Activated T-helper 2 cell treated with anti-CD3 and anti-CD28 coated beads, Interferon-gamma antibody, Interleukin-2, Interleukin-4, amounts not matched to agents 10 μg/mL and 5 μg/mL and 100 μg/mL, durations not matched to agents 14 hours and 24 hours and 36 hours (primary cell): ENCODE measurements around the gene ZNF556. TPM values are rescaled to one million over a fixed set of nuclear protein-coding genes. Genes with fewer than 3 reads are reported as not detected.

ENCODE experiments used
- DNase-seq: peaks from one replicate; pipeline ENCODE4 v3.0.0; 2021; ENCODE audit warnings: low spot score
- H3K27ac Mint-ChIP-seq: one replicate; pipeline ENCODE4 v1.8.0; 2021; ENCODE audit warnings: mixed read lengths
- H3K27me3 Mint-ChIP-seq: one replicate; pipeline ENCODE4 v1.8.0; 2021; ENCODE audit warnings: low read depth, mixed read lengths
- H3K36me3 Mint-ChIP-seq: one replicate; pipeline ENCODE4 v1.8.0; 2021; ENCODE audit warnings: low read depth, mixed read lengths
- H3K4me1 Mint-ChIP-seq: one replicate; pipeline ENCODE4 v1.8.0; 2021; ENCODE audit warnings: low read depth, mixed read lengths
- H3K4me3 Mint-ChIP-seq: one replicate; pipeline ENCODE4 v1.8.0; 2021; ENCODE audit warnings: low read depth, mild to moderate bottlenecking, moderate library complexity, mixed read lengths
- H3K9me3 Mint-ChIP-seq: one replicate; pipeline ENCODE4 v1.8.0; 2021; ENCODE audit warnings: mixed read lengths
- intact Hi-C: fragments of 100-400 bp; cut with micrococcal nuclease; formaldehyde crosslinking; loops from one replicate; pipeline ENCODE4 v1.15.1; 2023
- total RNA-seq: library from RNA; stranded (reverse); gene quantifications from 2 replicates; pipeline ENCODE4 v1.2.3, GENCODE V29; 2022

ZNF556 gene
- total RNA-seq, result not detected in 2 replicates

DNA sequence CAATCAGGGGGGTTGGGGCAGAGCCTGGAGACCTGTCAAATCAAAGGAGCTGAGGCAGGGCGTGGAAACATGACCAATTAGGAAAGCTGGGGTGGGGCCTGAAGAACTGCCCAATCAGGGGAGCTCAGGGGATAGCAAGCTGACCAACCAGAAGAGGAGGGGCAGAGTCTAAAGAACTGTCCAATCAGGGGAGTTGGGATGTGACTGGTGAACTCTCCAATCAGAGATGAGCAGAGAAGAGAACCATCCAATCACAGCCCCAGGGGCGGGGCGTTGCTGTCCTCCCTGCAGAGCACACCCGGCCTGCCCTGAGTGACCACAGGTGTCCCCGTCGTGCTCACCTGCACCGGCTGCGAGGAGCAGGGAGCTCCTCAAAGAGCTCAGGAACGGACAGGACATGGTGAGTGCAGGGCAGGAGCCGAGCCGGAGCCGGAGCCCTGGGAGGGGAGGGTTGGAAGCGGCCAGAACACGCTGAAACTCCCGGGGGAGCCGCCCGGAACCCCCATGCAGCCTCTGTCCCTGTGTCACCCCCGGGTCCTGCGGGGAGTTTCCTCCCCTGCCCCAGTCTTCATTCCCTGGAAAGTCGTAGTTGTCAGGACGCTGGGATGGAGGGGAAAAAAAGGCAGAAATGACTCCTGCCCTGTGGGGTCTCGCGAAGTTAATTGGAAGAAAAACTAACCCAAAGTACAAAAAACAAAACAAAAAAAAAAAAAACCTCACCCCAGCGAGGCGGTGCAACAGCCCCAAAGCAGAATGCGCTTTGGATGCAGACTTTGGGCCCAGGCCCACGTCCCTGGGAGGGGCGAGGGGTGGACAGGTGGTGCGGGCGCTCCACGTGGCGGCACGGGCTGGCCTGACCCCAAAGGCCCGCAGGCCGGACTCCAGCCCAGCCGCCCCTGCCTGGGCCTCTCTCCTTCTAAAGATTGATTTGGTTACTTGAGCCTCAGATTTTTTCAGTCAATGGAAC is at the start of gene ZNF556:
Gene ZNF556, plus strand, starts transcription at position 311 of the 967 bp plus-strand sequence. Its CDS starts 87 bp downstream, at position 398.
- intact Hi-C loops, result no loop called here
- DNase-seq, result no peak
- Mint-ChIP-seq H3K4me3 (no peak within 1 kb of the TSS), H3K9me3 (peaks cover 42% of the 10 kb centered on the region), H3K27ac (no peak within 1 kb of the TSS), H3K27me3 (no peaks in the 10 kb centered on the region), H3K36me3 (no peaks in the 10 kb centered on the region), H3K4me1 (no peaks in the 10 kb centered on the region)

- DNase-seq, result peak; percentile 94
- Mint-ChIP-seq H3K4me1 (no peaks in the 10 kb centered on the region), H3K36me3 (peaks cover 4% of the 10 kb centered on the region), H3K27me3 (no peaks in the 10 kb centered on the region), H3K4me3 (peak within 1 kb of the TSS; percentile 79), H3K9me3 (peaks cover 5% of the 10 kb centered on the region), H3K27ac (no peak within 1 kb of the TSS)
- intact Hi-C loops, result no loop called here
Observed at GRCh38 chr19:2819540-2820111, 47.5 kb upstream of the ZNF556 start, which contains the start of gene ZNF554. ZNF554 (plus strand) TSS chr19:2819868; CDS start chr19:2820072, 204 bp downstream.

- Mint-ChIP-seq H3K36me3 (peaks cover 6% of the 10 kb centered on the region), H3K9me3 (peaks cover 8% of the 10 kb centered on the region), H3K4me1 (no peaks in the 10 kb centered on the region), H3K27me3 (no peaks in the 10 kb centered on the region), H3K4me3 (peak overlapping the region; percentile 79), H3K27ac (no peak overlapping the region)
- intact Hi-C loops, result no loop called here
- no peak for DNase-seq
Observed at GRCh38 chr19:2820112-2820702, 46.9 kb upstream of the ZNF556 start.

- H3K4me1 Mint-ChIP-seq, result no peaks in the 10 kb centered on the region
Observed at GRCh38 chr19:2822846-2823245, 44.3 kb upstream of the ZNF556 start.

GRCh38 chr19:2823646-2824045 is 43.5 kb upstream of the ZNF556 start:
- Mint-ChIP-seq H3K27ac (no peak overlapping the region), H3K4me3 (no peak overlapping the region), H3K4me1 (no peaks in the 10 kb centered on the region), H3K27me3 (no peaks in the 10 kb centered on the region), H3K9me3 (peaks cover 28% of the 10 kb centered on the region), H3K36me3 (peaks cover 28% of the 10 kb centered on the region)
- intact Hi-C loops, result no loop called here
- DNase-seq, result no peak

More at GRCh38 chr19:2822846-2823245, 44.3 kb upstream of the ZNF556 start:
- no peak overlapping the region for H3K4me3 Mint-ChIP-seq
- DNase-seq, result no peak
- peaks cover 20% of the 10 kb centered on the region for H3K36me3 Mint-ChIP-seq
- peaks cover 20% of the 10 kb centered on the region for H3K9me3 Mint-ChIP-seq
- no peaks in the 10 kb centered on the region for H3K27me3 Mint-ChIP-seq
- intact Hi-C loops, result no loop called here
- H3K27ac Mint-ChIP-seq, result no peak overlapping the region

DNA sequence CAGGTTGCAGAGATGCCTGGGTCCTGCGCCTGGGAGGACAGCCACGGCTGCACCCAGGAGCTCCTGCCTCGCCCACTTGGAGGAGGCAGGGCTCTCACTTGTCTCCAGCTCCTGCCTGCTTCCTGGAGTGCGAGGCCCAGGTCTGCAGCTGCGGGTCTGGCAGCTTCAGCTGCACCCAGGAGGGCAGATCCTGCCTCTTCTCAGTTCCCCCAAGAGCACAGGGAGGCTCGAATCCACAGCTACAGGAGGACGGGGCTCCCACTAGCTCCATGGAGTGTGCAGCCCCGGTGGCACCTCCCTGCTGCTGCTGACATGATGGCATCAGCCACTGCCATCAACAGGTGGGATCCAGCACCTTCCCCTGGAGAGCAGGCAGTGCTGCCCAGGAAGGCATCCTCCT is 43.0 kb upstream of the ZNF556 start:
- Mint-ChIP-seq H3K4me3 (no peak overlapping the region), H3K9me3 (peaks cover 30% of the 10 kb centered on the region), H3K27me3 (no peaks in the 10 kb centered on the region), H3K36me3 (peaks cover 28% of the 10 kb centered on the region), H3K4me1 (no peaks in the 10 kb centered on the region), H3K27ac (no peak overlapping the region)
- intact Hi-C loops, result no loop called here
- DNase-seq, result no peak

- Mint-ChIP-seq H3K4me3 (no peak overlapping the region), H3K4me1 (no peaks in the 10 kb centered on the region), H3K27ac (no peak overlapping the region), H3K9me3 (peaks cover 38% of the 10 kb centered on the region), H3K36me3 (peaks cover 36% of the 10 kb centered on the region), H3K27me3 (no peaks in the 10 kb centered on the region)
- DNase-seq, result no peak
- intact Hi-C loops, result no loop called here
Observed at GRCh38 chr19:2827022-2827421, 40.1 kb upstream of the ZNF556 start.

- Mint-ChIP-seq H3K4me3 (no peak overlapping the region), H3K9me3 (peaks cover 47% of the 10 kb centered on the region), H3K36me3 (peaks cover 40% of the 10 kb centered on the region), H3K27ac (no peak overlapping the region), H3K4me1 (no peaks in the 10 kb centered on the region), H3K27me3 (no peaks in the 10 kb centered on the region)
- DNase-seq, result no peak
- intact Hi-C loops, result no loop called here
Observed at GRCh38 chr19:2827840-2828489, 39.2 kb upstream of the ZNF556 start.

DNA sequence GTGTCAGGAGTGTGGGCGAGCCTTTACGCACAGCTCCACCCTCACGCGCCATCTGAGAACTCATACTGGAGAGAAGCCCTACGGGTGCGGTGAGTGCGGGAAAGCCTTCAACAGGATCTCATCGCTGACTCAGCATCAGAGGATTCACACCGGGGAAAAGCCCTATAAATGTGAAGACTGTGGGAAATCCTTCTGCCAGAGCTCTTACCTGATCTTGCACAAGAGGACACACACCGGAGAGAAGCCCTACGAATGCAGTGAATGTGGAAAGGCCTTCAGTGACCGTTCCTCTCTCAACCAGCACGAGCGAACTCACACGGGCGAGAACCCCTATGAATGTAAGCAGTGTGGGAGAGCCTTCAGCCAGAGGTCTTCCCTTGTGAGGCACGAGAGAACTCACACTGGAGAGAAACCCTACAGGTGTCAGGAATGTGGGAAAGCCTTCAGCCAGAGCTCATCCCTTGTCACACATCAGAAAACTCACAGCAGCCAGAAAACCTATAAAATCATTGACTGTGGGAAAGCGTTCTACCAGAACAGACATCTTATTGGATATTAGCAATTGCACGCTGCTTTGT is 32.8 kb upstream of the ZNF556 start:
- intact Hi-C loops, result no loop called here
- Mint-ChIP-seq H3K4me1 (no peaks in the 10 kb centered on the region), H3K27me3 (no peaks in the 10 kb centered on the region), H3K4me3 (no peak overlapping the region), H3K27ac (no peak overlapping the region), H3K9me3 (peaks cover 59% of the 10 kb centered on the region), H3K36me3 (peaks cover 41% of the 10 kb centered on the region)
- DNase-seq, result no peak

DNA sequence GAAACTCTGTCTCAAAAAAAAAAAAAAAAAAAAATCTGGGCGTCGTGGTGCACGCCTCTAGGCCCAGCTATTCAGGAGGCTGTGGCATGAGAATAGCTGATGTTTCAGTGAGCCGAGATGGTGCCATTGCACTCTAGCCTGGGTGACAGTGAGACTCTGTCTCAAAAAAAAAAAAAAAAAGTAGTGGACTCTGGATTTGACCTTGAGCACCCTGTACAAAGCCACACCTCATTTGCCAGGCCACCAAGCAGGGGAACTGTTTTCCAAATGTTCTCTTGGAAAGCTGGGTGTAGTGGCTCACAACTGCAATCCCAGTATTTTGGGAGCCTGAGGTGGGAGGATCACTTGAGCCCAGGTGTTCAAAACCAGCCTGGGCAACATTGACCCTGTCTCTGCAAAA is 29.7 kb upstream of the ZNF556 start:
- peaks cover 48% of the 10 kb centered on the region for H3K9me3 Mint-ChIP-seq
- H3K27me3 Mint-ChIP-seq, result peaks cover 3% of the 10 kb centered on the region
- intact Hi-C loops, result no loop called here
- no peak overlapping the region for H3K27ac Mint-ChIP-seq
- H3K4me3 Mint-ChIP-seq, result no peak overlapping the region
- peaks cover 34% of the 10 kb centered on the region for H3K36me3 Mint-ChIP-seq
- H3K4me1 Mint-ChIP-seq, result no peaks in the 10 kb centered on the region
- DNase-seq, result no peak

DNA sequence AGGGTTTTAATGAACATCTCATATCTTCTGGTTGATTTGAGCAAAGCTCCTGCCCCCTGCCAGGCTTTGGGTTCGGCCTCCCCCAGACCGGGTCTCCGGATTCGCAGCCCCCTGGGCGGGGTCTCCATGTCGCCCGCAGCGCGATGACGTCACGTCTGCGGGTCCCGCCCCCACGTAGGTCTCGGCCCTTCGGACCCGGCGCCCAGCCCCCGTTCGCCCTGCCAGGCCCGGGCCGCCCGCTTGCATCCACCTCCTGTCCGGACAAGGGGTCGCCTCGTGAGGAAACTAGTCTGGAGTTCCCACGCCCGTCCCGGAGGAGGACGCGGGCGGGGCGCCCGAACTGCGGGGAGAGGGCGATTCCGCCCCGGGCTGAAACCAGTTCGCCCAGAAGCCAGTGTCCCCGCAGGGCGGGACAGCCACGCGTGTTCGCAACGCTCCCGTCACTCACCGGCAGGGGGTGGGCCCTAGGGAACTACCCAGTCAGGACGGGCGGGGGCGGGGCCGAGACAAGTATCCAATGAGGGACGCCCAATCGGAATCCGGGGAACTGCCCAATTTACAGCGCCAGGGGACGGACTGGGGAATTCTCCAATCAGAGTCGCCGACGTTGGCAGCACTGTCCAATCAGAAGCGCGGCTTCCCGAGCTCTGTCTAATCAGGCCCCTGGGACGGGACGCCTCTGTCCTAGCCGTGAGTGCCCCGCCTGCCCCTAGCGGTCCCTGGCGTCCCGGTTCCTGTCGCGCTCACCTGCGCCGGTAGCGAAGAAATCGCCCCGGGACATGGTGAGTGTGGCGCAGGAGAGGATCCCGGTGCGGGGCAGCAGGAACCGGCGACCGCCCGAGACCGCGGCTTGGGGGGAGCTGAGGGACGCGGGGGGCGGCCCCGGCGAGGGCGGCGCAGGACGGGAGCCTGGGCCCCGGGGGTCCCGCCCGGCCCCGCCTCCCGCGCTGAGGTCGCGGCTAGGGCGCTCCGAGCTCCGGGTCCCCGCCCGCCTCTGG is 26.0 kb upstream of the ZNF556 start, which contains the start of gene ZNF555:
Gene ZNF555, plus strand, starts transcription at position 682 of the 998 bp plus-strand sequence. Its CDS starts 98 bp downstream, at position 780.
- H3K27me3 Mint-ChIP-seq, result peaks cover 7% of the 10 kb centered on the region
- peaks cover 25% of the 10 kb centered on the region for H3K9me3 Mint-ChIP-seq
- intact Hi-C loops, result no loop called here
- DNase-seq, result peak; percentile 88
- H3K36me3 Mint-ChIP-seq, result peaks cover 11% of the 10 kb centered on the region
- peak within 1 kb of the TSS; percentile 80 for H3K4me3 Mint-ChIP-seq
- H3K27ac Mint-ChIP-seq, result peak within 1 kb of the TSS; percentile 49
- no peaks in the 10 kb centered on the region for H3K4me1 Mint-ChIP-seq
